Motor neuron (in vitro differentiated cells): Measurements from ENCODE around the gene NINJ2. TPM values are rescaled to one million over a fixed set of nuclear protein-coding genes. Genes with fewer than 3 reads are reported as not detected.

Source experiments
- ATAC-seq, 8 experiments: fragments of 200-7000 bp; cut with Tn5 transposase; replicated peaks in 6 of 8; 2 replicates each; pipeline ENCODE4 v1.8.0; 2021; ENCODE audit warnings: mild to moderate bottlenecking in 8 of 8, moderate library complexity in 8 of 8
- H3K27ac ChIP-seq, 2 donors: fragments of 250-450 bp; sonication (Bioruptor Pico); 2 replicates each; pipeline ENCODE4 v1.9.0; 2021; ENCODE audit warnings: antibody characterized with exemption in 2 of 2, mild to moderate bottlenecking in 2 of 2, moderate library complexity in 1 of 2
- H3K4me1 ChIP-seq, 2 donors: fragments of 250-450 bp; sonication (Bioruptor Pico); replicated peaks in 1 of 2; 2 replicates each; pipeline ENCODE4 v1.6.1; 2021; ENCODE audit warnings: antibody characterized with exemption in 2 of 2, mild to moderate bottlenecking in 2 of 2, moderate library complexity in 1 of 2
- H3K4me3 ChIP-seq, 5 donors: fragments of 250-450 bp; sonication (Bioruptor Pico); 2 replicates each; pipeline ENCODE4 v1.9.0; 2021; ENCODE audit warnings: antibody characterized with exemption in 5 of 5, mild to moderate bottlenecking in 5 of 5, moderate library complexity in 4 of 5
- WGBS, 10 experiments: fragments of 450-650 bp; shearing (Covaris generic); methylation state at CpG; one replicate each; pipeline ENCODE4 v1.0.0; 2022; 5-methylcytosine and 5-hydroxymethylcytosine counted together
- in situ Hi-C, 9 experiments: fragments of 400-800 bp; cut with MboI; loops; one replicate each; pipeline ENCODE4 v1.15.0; 2021; ENCODE audit warnings: low sequenced_read_pairs in 9 of 9, low pct_unique_long_range_greater_than_20kb in 2 of 9; ENCODE audit not compliant: unreplicated experiment in 9 of 9
- total RNA-seq, 8 experiments: library from RNA; unstranded; fragments of 300-600 nt; gene quantifications; 2 replicates each; pipeline versions ENCODE4 v1.2.3 to v1.2.4, GENCODE V29; 2022

The NINJ2 gene
- total RNA-seq, 8 experiments from 2014 or later = 0.21 to 4.5 (median 0.54) TPM; not detected in 1

GRCh38 chr12:542395-543113 lies 120.7 kb downstream of the NINJ2 start:
- 15 to 61% (median 30%) methylated on average over 1 to 4 of the region's 8 CpGs; no CpG with 5 or more reads in 5 of the 10 experiments for WGBS, 10 experiments
- no peak overlapping the region for H3K4me3 ChIP-seq
- peaks cover 16 to 19% of the 10 kb centered on the region in 2 donors for H3K4me1 ChIP-seq
- in situ Hi-C loops = loop anchor here in 1 of 9 experiments (10.0 kb wide), 1 partner anchor 98 kb away; no protein-coding TSS in a partner anchor
- peak in 5 of 8 experiments; percentile 54 to 72 (median 63) for ATAC-seq
- peak overlapping the region in 1 of 2 donors; percentile 47 for H3K27ac ChIP-seq

- ATAC-seq = peak; percentile 47 to 65 (median 50)
- in situ Hi-C loops = loop anchor here in 1 of 9 experiments (10.0 kb wide), 1 partner anchor 97 kb away; no protein-coding TSS in a partner anchor
- H3K4me1 ChIP-seq = peaks cover 16 to 19% of the 10 kb centered on the region in 2 donors
- no peak overlapping the region for H3K4me3 ChIP-seq
- H3K27ac ChIP-seq = peak overlapping the region in 1 of 2 donors; percentile 47
- 60 to 80% methylated on average over 1 to 2 of the region's 9 CpGs; no CpG with 5 or more reads in 8 of the 10 experiments for WGBS, 10 experiments
These were observed 121.4 kb downstream of the NINJ2 start for GRCh38 chr12:541676-542324.

GRCh38 chr12:539540-540310 lies 123.5 kb downstream of the NINJ2 start:
- no peak for ATAC-seq
- 50 to 100% (median 88%) methylated on average over 1 to 9 of the region's 18 CpGs; no CpG with 5 or more reads in 1 of the 10 experiments for whole genome bisulfite sequencing, 10 experiments
- H3K27ac ChIP-seq = no peak overlapping the region
- no peak overlapping the region for H3K4me3 ChIP-seq
- peaks cover 16 to 19% of the 10 kb centered on the region in 2 donors for H3K4me1 ChIP-seq
- in situ Hi-C loops = loop anchor here in 3 of 9 experiments (5.0 to 10.0 kb wide), 2 partner anchors 87 to 95 kb away; no protein-coding TSS in a partner anchor

- H3K27ac ChIP-seq = no peak overlapping the region
- peak in 2 of 8 experiments; percentile 27 to 44 for ATAC-seq
- H3K4me1 ChIP-seq = peaks cover 16 to 19% of the 10 kb centered on the region in 2 donors
- WGBS, 10 experiments = 17 to 100% (median 82%) methylated on average over 1 to 7 of the region's 10 CpGs; no CpG with 5 or more reads in 2 of the 10 experiments
- in situ Hi-C loops = loop anchor here in 2 of 9 experiments (5.0 to 10.0 kb wide), 2 partner anchors 87 to 94 kb away; no protein-coding TSS in a partner anchor
- H3K4me3 ChIP-seq = no peak overlapping the region
These were observed 124.3 kb downstream of the NINJ2 start for GRCh38 chr12:538731-539539.

GRCh38 chr12:537772-538171 lies 125.5 kb downstream of the NINJ2 start:
- Histone ChIP-seq H3K4me3 (no peak overlapping the region), H3K27ac (no peak overlapping the region), H3K4me1 (peaks cover 13 to 15% of the 10 kb centered on the region in 2 donors)
- 55 to 100% (median 88%) methylated on average over 1 to 3 of the region's 4 CpGs; no CpG with 5 or more reads in 2 of the 10 experiments for WGBS, 10 experiments
- in situ Hi-C loops = loop anchor here in 2 of 9 experiments (5.0 to 10.0 kb wide), 2 partner anchors 85 to 93 kb away; no protein-coding TSS in a partner anchor
- no peak for ATAC-seq

GRCh38 chr12:536751-537245 lies 126.4 kb downstream of the NINJ2 start:
- in situ Hi-C loops = loop anchor here in 2 of 9 experiments (5.0 to 10.0 kb wide), 2 partner anchors 84 to 92 kb away; no protein-coding TSS in a partner anchor
- ATAC-seq = no peak
- Histone ChIP-seq H3K4me1 (peaks cover 4 to 5% of the 10 kb centered on the region in 2 donors), H3K27ac (no peak overlapping the region), H3K4me3 (no peak overlapping the region)
- 40 to 86% (median 52%) methylated on average over 1 to 3 of the region's 3 CpGs; no CpG with 5 or more reads in 1 of the 10 experiments for WGBS, 10 experiments

- no peak overlapping the region for H3K27ac ChIP-seq
- ATAC-seq = no peak
- in situ Hi-C loops = loop anchor here in 2 of 9 experiments (5.0 to 10.0 kb wide), 2 partner anchors 83 to 91 kb away; no protein-coding TSS in a partner anchor
- no peak overlapping the region for H3K4me3 ChIP-seq
- 60 to 94% (median 90%) methylated on average over 1 to 6 of the region's 7 CpGs; no CpG with 5 or more reads in 7 of the 10 experiments for WGBS, 10 experiments
- no peaks in the 10 kb centered on the region for H3K4me1 ChIP-seq
These were observed 127.8 kb downstream of the NINJ2 start for GRCh38 chr12:535396-535795.

- no peaks in the 10 kb centered on the region for H3K4me1 ChIP-seq
- ATAC-seq = no peak
- H3K4me3 ChIP-seq = no peak overlapping the region
- 81 to 100% (median 98%) methylated on average over 1 to 3 of the region's 14 CpGs; no CpG with 5 or more reads in 4 of the 10 experiments for WGBS, 10 experiments
- in situ Hi-C loops = loop anchor here in 1 of 9 experiments (10.0 kb wide), 1 partner anchor 89 kb away; no protein-coding TSS in a partner anchor
- H3K27ac ChIP-seq = no peak overlapping the region
These were observed 129.0 kb downstream of the NINJ2 start for GRCh38 chr12:534216-534615.

- WGBS, 10 experiments = 61 to 90% (median 78%) methylated on average over 2 to 7 of the region's 14 CpGs; no CpG with 5 or more reads in 4 of the 10 experiments
- Histone ChIP-seq H3K4me3 (no peak overlapping the region), H3K4me1 (no peaks in the 10 kb centered on the region), H3K27ac (no peak overlapping the region)
- no peak for ATAC-seq
- in situ Hi-C loops = loop anchor here in 1 of 9 experiments (10.0 kb wide), 1 partner anchor 89 kb away; no protein-coding TSS in a partner anchor
These were observed 129.5 kb downstream of the NINJ2 start for GRCh38 chr12:533718-534117.

- Histone ChIP-seq H3K4me1 (no peaks in the 10 kb centered on the region), H3K4me3 (no peak overlapping the region), H3K27ac (no peak overlapping the region)
- in situ Hi-C loops = loop anchor here in 1 of 9 experiments (10.0 kb wide), 1 partner anchor 88 kb away; no protein-coding TSS in a partner anchor
- WGBS, 10 experiments = 17 to 95% (median 80%) methylated on average over 1 to 6 of the region's 9 CpGs; no CpG with 5 or more reads in 4 of the 10 experiments
- peak in 3 of 8 experiments; percentile 26 to 99 (median 98) for ATAC-seq
These were observed 130.2 kb downstream of the NINJ2 start for GRCh38 chr12:532908-533565.
